NB4 (cell line): ENCODE data around the gene MORN2.

Experiments used
- DNase-seq: peaks from one replicate; pipeline ENCODE4 v3.0.0; 2010; ENCODE audit warnings: low read depth
- H3K4me3 ChIP-seq: one replicate; pipeline ENCODE4 v1.5.1; 2011; ENCODE audit warnings: mild to moderate bottlenecking, low read depth, low read length, moderate library complexity
- MYC ChIP-seq: IDR thresholded peaks from 2 replicates; pipeline ENCODE4 v1.6.1; 2011; ENCODE audit warnings: low read depth, low read length
- POLR2A ChIP-seq: IDR thresholded peaks from 2 replicates; pipeline ENCODE4 v1.6.1; 2011; ENCODE audit warnings: mild to moderate bottlenecking; ENCODE audit not compliant: insufficient read length; ENCODE audit errors: extremely low read depth
- TF ChIP-seq, protein P1 (sequence below): IDR thresholded peaks from 2 replicates; pipeline ENCODE4 v1.6.1; 2011; ENCODE audit warnings: low read depth, low read length
- TF ChIP-seq, protein P2 (sequence below): IDR thresholded peaks from one replicate; pipeline ENCODE4 v1.5.1; 2012; ENCODE audit warnings: low read depth, low read length

MORN2 gene

DNA sequence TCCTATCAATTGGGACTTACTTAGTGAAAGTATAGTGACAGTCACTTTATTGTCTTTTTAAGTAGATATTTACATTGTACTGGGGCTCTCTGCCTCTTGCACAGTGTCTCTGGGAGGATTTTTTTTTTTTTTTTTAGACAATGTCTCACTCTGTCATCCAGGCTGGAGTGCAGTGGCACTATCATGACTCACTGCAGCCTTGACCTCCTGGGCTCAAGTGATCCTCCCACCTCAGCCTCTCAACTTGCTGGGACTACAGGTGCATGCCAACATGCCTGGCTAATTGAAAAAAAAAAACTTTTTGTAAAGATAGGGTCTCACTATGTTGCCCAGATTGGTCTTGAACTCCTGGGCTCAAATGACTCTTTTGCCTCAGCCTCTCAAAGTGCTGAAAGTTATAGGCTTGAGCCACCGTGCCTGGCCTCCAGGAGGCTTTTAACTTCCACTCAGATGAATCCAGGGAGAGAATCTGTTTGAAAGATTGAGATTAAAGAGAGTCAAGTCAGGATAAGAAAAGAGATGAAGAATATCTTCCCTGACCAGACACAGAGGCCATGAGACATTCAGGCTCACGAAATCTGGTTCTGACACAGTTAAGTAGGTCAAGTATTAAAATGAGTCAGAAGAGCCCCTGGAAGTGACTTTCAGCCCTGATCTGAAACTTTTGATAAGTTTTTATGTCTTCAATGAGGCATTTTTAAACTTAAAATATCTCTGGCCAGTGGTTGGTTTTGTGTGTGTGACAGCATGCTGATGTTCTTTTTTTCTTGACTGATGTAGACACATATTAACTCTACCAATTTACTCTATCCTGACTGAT, 32.2 kb downstream of the MORN2 start:
- H3K4me3 ChIP-seq, result no peak overlapping the region
- DNase-seq, result no peak

DNA sequence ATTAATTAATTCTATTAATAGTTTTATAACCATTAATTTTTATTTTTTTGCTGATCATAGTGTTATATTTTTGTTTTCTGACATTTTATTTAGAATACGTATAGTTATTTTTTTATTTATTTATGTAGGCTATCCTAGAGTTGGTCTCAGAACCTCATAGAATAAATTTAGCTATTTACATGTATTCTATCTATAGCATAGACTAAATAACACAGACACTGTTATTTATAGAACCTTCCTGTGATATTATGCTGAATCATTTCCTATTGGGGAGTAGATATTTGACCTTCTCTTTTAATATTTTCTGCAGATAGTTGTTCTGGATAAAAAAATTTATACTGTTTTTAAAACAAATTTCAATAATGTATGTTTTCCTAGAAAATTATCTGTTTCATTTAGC, 34.1 kb downstream of the MORN2 start:
- TF ChIP-seq, protein P1, sequence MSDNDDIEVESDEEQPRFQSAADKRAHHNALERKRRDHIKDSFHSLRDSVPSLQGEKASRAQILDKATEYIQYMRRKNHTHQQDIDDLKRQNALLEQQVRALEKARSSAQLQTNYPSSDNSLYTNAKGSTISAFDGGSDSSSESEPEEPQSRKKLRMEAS, result no peak
- no peak for TF ChIP-seq POLR2A
- TF ChIP-seq MYC, result no peak
- TF ChIP-seq, protein P2, sequence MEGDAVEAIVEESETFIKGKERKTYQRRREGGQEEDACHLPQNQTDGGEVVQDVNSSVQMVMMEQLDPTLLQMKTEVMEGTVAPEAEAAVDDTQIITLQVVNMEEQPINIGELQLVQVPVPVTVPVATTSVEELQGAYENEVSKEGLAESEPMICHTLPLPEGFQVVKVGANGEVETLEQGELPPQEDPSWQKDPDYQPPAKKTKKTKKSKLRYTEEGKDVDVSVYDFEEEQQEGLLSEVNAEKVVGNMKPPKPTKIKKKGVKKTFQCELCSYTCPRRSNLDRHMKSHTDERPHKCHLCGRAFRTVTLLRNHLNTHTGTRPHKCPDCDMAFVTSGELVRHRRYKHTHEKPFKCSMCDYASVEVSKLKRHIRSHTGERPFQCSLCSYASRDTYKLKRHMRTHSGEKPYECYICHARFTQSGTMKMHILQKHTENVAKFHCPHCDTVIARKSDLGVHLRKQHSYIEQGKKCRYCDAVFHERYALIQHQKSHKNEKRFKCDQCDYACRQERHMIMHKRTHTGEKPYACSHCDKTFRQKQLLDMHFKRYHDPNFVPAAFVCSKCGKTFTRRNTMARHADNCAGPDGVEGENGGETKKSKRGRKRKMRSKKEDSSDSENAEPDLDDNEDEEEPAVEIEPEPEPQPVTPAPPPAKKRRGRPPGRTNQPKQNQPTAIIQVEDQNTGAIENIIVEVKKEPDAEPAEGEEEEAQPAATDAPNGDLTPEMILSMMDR, result no peak
- H3K4me3 ChIP-seq, result no peak overlapping the region

More for the DNA sequence above, 32.2 kb downstream of the MORN2 start:
- TF ChIP-seq, protein P1, result no peak
- TF ChIP-seq POLR2A, result no peak
- TF ChIP-seq MYC, result no peak
- TF ChIP-seq, protein P2, result no peak

DNA sequence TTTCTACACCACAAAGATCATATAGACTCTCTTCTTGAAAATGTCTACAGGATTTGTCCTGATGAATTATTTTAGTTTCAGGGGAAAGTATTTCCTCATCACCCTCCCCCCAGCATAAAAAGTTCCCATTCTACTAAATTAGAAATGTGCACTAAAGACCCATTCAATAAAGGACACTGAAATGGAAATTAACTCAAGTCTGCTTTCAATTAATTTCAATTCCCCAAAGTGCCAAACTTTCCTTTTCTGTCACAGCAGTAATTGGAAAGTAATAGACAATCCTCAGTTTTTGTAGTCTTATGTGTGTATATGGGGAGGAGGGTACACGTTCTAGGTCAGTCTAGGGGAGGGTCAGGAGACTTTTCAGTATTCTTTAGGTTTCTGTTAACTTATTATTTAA, 35.4 kb downstream of the MORN2 start:
- H3K4me3 ChIP-seq, result no peak overlapping the region
- TF ChIP-seq, protein P1, result no peak
- TF ChIP-seq POLR2A, result no peak
- TF ChIP-seq MYC, result no peak
- DNase-seq, result no peak

More for the DNA sequence above, 34.1 kb downstream of the MORN2 start:
- DNase-seq, result no peak

DNA sequence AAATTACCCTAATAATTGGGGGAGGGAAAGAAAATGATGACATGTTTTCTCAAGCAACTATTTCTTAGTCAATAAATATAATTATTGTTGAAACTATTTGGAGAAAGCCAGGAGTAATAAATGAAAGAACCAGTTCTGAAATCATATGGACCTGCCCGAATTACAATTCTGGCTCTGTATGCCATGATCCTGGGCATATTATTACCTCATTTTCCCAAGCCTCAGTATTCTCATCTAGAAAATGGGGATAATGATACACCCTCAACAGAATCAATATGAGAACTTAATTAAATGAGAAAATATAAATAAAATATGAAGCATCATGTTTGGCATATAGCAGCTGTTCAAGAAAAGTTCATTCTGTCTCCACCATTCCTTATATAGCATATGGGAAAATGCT, 36.8 kb downstream of the MORN2 start:
- H3K4me3 ChIP-seq, result no peak overlapping the region
- no peak for DNase-seq
- no peak for TF ChIP-seq POLR2A
- no peak for TF ChIP-seq MYC
- TF ChIP-seq, protein P2, result no peak
- TF ChIP-seq, protein P1, result no peak

DNA sequence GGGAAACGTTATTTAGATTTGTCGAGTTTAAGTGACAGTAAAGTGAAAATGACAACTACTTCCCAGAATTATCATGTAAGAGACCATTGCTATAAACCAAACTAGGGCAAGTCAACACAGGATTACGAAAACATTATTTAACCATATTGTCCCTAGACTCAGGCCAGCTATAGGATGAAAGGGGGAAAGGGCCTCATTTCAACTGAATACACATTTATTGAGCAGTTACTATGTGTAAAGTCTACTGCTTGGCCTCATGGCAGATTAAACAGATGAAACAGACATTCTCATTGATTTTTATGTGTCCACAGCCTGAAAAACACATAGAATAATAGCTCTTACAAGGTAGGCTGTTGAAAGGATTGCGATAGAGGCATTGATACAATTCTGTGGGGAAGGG, 46.6 kb downstream of the MORN2 start:
- no peak for DNase-seq
- no peak overlapping the region for H3K4me3 ChIP-seq
- TF ChIP-seq MYC (no peak), POLR2A (no peak)
- TF ChIP-seq, protein P1, result no peak
- TF ChIP-seq, protein P2, result no peak

DNA sequence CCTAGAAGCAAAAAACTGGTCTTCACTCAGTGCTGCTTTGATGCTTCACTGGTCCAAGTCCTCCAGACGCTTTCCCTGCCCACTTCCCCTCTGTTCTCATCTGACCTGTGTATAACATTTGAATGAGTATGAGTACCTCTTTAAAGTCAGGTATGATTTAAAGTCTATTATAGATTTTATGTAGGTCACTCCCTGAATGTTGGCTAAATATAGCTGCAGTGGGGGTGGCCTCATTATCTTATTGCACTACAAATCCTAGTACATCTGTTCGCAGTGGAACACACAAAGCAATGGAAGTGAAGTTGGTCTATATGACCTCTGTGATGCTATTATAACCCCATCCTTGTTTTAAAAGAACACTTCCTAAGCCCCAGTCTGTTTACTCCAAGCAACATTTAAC, 47.1 kb downstream of the MORN2 start:
- TF ChIP-seq, protein P2, result no peak
- TF ChIP-seq, protein P1, result no peak
- no peak for TF ChIP-seq POLR2A
- TF ChIP-seq MYC, result no peak
- DNase-seq, result no peak
- no peak overlapping the region for H3K4me3 ChIP-seq
